Spleen (tissue), 13 donors: ENCODE results near the gene SCUBE1. TPM values are rescaled to one million over a fixed set of nuclear protein-coding genes. Genes with fewer than 3 reads are reported as not detected.
A peak's percentile ranks its signal among the peaks of the same experiment; 100 is the strongest.

Source experiments
- DNase-seq: peaks from one replicate; pipeline ENCODE4 v3.0.0-alpha.2; 2020
- H3K27ac ChIP-seq, 8 donors: fragments of 200-600 bp; sonication (generic) in 7 of 8; 1 replicate in 4 of 8; 2 replicates in 4 of 8; pipeline versions ENCODE4 v1.5.0 to v1.8.0; 2016 to 2021; ENCODE audit warnings: inconsistent platforms in 4 of 8, mild to moderate bottlenecking in 4 of 8, moderate library complexity in 1 of 8
- H3K27me3 ChIP-seq, 7 donors: fragments of 200-600 bp; sonication (generic) in 6 of 7; replicated peaks in 1 of 7; 1 replicate in 4 of 7; 2 replicates in 3 of 7; pipeline versions ENCODE4 v1.5.0 to v1.8.0; 2016 to 2021; ENCODE audit warnings: inconsistent platforms in 3 of 7, mild to moderate bottlenecking in 1 of 7
- H3K36me3 ChIP-seq, 6 donors: fragments of 200-600 bp; sonication (generic) in 5 of 6; 1 replicate in 4 of 6; 2 replicates in 2 of 6; pipeline versions ENCODE4 v1.5.0 to v1.8.0; 2016 to 2021; ENCODE audit warnings: inconsistent platforms in 2 of 6
- H3K4me1 ChIP-seq, 6 donors: fragments of 200-600 bp; sonication (generic) in 5 of 6; 1 replicate in 3 of 6; 2 replicates in 3 of 6; pipeline versions ENCODE4 v1.5.0 to v1.8.0; 2016 to 2021; ENCODE audit warnings: inconsistent platforms in 3 of 6
- H3K4me3 ChIP-seq, 8 donors: fragments of 200-600 bp; sonication (generic) in 7 of 8; 1 replicate in 4 of 8; 2 replicates in 4 of 8; pipeline versions ENCODE4 v1.5.0 to v1.8.0; 2016 to 2021; ENCODE audit warnings: inconsistent platforms in 4 of 8, mild to moderate bottlenecking in 4 of 8, moderate library complexity in 2 of 8
- H3K9me3 ChIP-seq, 8 donors: fragments of 200-600 bp; sonication (generic) in 7 of 8; 1 replicate in 4 of 8; 2 replicates in 4 of 8; pipeline versions ENCODE4 v1.5.0 to v1.8.0; 2016 to 2021; ENCODE audit warnings: inconsistent platforms in 4 of 8
- POLR2A ChIP-seq, 3 donors: fragments of 450-650 bp; IDR thresholded peaks; one replicate each; pipeline ENCODE4 v1.5.1; 2017; ENCODE audit warnings: antibody characterized with exemption in 3 of 3, mild to moderate bottlenecking in 1 of 3
- POLR2AphosphoS5 ChIP-seq, 3 donors: sonication (generic); formaldehyde crosslinking; IDR thresholded peaks; one replicate each; pipeline ENCODE4 v1.5.1; 2017; ENCODE audit warnings: antibody characterized with exemption in 3 of 3
- WGBS, 5 donors: extraction: QIAGEN DNeasy Blood & Tissue Kit in 3 of 5; methylation state at CpG; one replicate each; pipeline versions ENCODE4 v1.1.5 to v1.1.7; 2013 to 2018; 5-methylcytosine and 5-hydroxymethylcytosine counted together
- intact Hi-C: fragments of 100-400 bp; cut with DNase I; formaldehyde crosslinking; loops from one replicate; pipeline ENCODE4 v1.15.0; 2023; ENCODE audit warnings: low total_unique reads
- long read RNA-seq, 2 donors: transcript quantifications; one replicate each; lab custom pipeline, GENCODE V29; 2026
- polyA plus RNA-seq, 3 donors: library from polyadenylated mRNA; stranded (reverse); fragments of 200-250 nt; gene quantifications; one replicate each; pipeline ENCODE4 v1.2.1, GENCODE V29; 2013
- total RNA-seq, 7 donors: library from RNA; depleted of rRNA in 3 of 7; stranded (reverse); fragments of >200 nt in 3 of 7; fragmentation: NEBNext Ultra II Directional in 4 of 7; extraction: Animal tissue kit (Norgen Biotek cat#: 25700) in 4 of 7; gene quantifications; one replicate each; pipeline versions ENCODE4 v1.1.0 to v1.2.1, GENCODE V29; 2016 to 2021
- TF ChIP-seq, protein P1 (sequence below), 11 experiments: fragments of 200-600 bp in 7 of 11; fragments of 450-650 bp in 4 of 11; sonication (generic) in 4 of 11; IDR thresholded peaks in 8 of 11; conservative IDR thresholded peaks in 3 of 11; 1 replicate in 7 of 11; 2 replicates in 4 of 11; pipeline versions ENCODE4 v1.4.0 to v1.8.0; 2016 to 2021; ENCODE audit warnings: antibody characterized with exemption in 11 of 11, inconsistent platforms in 4 of 11, mild to moderate bottlenecking in 1 of 11
- donor health status: healthy with polysubstance abuse.
- donor health status: DM: no; HTN: no; CAD: no; lungs with moderate emphysema.
- donor health status: DM: no; HTN: no; CAD: no.
- donor health status: Bipolar disorder and iron deficiency.
- donor health status: healthy.
- donor health status: DM: no; HTN: no; CAD: no.
- donor health status: DM: yes; HTN: yes; CAD: no.

Gene SCUBE1
- total RNA-seq, result 10 to 100 TPM; 12.5 to 43.5 (median 20.3) TPM
- polyA plus RNA-seq, result 1 to 10 TPM in 2 of 3 donors, under 1 TPM in 1; 0.46 to 3.0 (median 2.0) TPM
- long read RNA-seq, donor 1, result 0 reads
- long read RNA-seq, donor 2, result 0 reads

DNA sequence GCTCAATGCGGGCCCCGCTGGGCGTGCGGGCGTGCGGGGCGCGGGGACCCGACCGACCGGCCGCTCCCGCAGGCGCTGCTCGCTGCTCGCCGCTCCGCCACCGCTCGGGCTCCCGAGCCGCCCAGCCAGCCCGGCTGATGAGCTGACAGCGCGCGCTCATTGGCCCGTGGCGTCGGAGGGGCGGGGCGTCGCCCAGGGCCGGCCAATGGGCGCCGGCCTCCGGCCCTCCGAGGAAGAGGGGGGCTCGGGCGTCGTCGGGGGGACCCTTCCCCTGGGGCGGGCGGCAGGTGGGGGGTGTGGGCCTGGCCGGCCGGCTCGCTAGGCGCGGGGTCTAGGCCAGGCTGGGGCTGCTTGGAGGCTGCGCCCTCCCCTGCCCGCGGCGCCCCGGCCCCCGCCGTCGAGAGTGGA lies at the start of gene SCUBE1:
SCUBE1 (minus strand) TSS at position 111 of the 408 bp plus-strand sequence. CDS start 111 bp downstream, outside the sequence.
- Histone ChIP-seq H3K27me3 (peaks cover 0 to 92% (median 37%) of the 10 kb centered on the region in 7 donors), H3K27ac (peak within 1 kb of the TSS in 2 of 8 donors; percentile 40 to 47), H3K4me3 (peak within 1 kb of the TSS; percentile 12 to 70 (median 36)), H3K4me1 (peaks cover 0 to 47% (median 31%) of the 10 kb centered on the region in 6 donors), H3K36me3 (no peaks in the 10 kb centered on the region), H3K9me3 (no peaks in the 10 kb centered on the region)
- 2 to 4% (median 3%) methylated on average over 13 to 56 of the region's 56 CpGs; no CpG with 5 or more reads in 1 of the 5 donors for WGBS, 5 donors
- TF ChIP-seq POLR2AphosphoS5 (IDR thresholded peaks at IDR 0.05), result peak in 2 of 3 donors; percentile 13 to 18
- TF ChIP-seq, protein P1, sequence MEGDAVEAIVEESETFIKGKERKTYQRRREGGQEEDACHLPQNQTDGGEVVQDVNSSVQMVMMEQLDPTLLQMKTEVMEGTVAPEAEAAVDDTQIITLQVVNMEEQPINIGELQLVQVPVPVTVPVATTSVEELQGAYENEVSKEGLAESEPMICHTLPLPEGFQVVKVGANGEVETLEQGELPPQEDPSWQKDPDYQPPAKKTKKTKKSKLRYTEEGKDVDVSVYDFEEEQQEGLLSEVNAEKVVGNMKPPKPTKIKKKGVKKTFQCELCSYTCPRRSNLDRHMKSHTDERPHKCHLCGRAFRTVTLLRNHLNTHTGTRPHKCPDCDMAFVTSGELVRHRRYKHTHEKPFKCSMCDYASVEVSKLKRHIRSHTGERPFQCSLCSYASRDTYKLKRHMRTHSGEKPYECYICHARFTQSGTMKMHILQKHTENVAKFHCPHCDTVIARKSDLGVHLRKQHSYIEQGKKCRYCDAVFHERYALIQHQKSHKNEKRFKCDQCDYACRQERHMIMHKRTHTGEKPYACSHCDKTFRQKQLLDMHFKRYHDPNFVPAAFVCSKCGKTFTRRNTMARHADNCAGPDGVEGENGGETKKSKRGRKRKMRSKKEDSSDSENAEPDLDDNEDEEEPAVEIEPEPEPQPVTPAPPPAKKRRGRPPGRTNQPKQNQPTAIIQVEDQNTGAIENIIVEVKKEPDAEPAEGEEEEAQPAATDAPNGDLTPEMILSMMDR (IDR thresholded peaks at IDR 0.05 in 8 of 11, conservative IDR thresholded peaks at IDR 0.05 in 3 of 11), result peak in 1 of 11 experiments; percentile 8
- no peak for TF ChIP-seq POLR2A (IDR thresholded peaks at IDR 0.05)
- intact Hi-C loops, result no loop called here
- DNase-seq, result peak; percentile 82

DNA sequence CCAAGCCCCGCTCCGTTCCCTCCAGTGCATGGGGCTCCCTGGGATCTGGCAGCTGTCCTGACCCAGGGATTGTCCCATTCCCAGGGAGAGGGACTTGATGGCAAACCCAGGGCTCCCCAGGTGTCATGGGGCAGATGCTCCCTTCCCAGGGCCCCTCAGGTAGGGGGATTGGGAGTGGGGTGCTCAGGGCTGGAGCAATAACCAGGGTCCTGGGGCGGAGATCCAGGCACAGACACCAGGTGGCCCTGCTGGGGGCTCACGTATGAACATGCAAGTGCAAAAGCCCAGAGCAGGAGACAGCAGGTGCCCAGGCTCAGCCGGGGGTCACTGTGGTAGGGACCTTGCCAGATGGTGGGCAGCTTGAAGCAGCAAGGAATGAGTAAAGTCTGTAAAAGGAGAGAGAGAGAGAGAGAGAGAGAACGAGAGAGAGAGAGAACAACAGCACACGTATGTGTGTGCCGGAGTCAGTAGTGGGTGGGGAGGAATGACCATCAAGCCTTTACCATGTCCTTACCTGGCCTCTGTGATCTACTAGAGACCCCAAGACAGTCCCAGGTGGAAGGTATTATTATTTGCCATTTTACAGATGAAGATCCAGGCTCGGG lies 49.3 kb upstream of the SCUBE1 start:
- Histone ChIP-seq H3K27ac (no peak overlapping the region), H3K36me3 (no peaks in the 10 kb centered on the region), H3K4me1 (peaks cover 0 to 13% (median 5%) of the 10 kb centered on the region in 6 donors), H3K4me3 (no peak overlapping the region), H3K27me3 (peaks cover 0 to 29% (median 7%) of the 10 kb centered on the region in 7 donors), H3K9me3 (no peaks in the 10 kb centered on the region)
- WGBS, 5 donors, result 82 to 95% (median 87%) methylated on average over 9 of the region's 9 CpGs
- DNase-seq, result no peak
- intact Hi-C loops, result loop anchor here (10.0 kb wide), 1 partner anchor 492 kb away; no protein-coding TSS in a partner anchor
- TF ChIP-seq POLR2A (IDR thresholded peaks at IDR 0.05) (no peak), POLR2AphosphoS5 (IDR thresholded peaks at IDR 0.05) (no peak)
- TF ChIP-seq, protein P1 (IDR thresholded peaks at IDR 0.05 in 8 of 11, conservative IDR thresholded peaks at IDR 0.05 in 3 of 11), result no peak

DNA sequence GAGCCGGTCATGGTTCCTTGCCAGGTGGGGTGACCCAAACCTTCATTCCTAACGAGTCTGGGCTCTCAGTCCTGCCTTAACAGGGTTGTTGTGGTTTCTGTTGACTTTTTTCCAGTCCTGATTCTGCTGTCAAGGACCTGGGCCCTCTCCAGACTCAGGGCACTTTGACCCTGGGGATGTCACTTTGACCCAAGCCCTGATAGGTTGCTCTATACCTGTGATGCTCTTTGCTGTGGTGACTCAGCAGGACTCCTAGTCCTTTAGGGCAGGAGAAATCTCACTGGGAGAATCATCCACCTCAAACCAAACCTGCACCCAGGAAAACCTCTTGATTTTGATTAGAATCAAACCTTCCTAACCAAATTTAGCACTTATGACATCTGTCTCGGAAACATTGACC lies 48.1 kb upstream of the SCUBE1 start:
- TF ChIP-seq, protein P1 (IDR thresholded peaks at IDR 0.05 in 8 of 11, conservative IDR thresholded peaks at IDR 0.05 in 3 of 11), result no peak
- TF ChIP-seq POLR2A (IDR thresholded peaks at IDR 0.05) (no peak), POLR2AphosphoS5 (IDR thresholded peaks at IDR 0.05) (no peak)
- WGBS, 5 donors, result 64 to 83% (median 74%) methylated on average over 3 of the region's 3 CpGs
- no peak overlapping the region for H3K4me3 ChIP-seq
- DNase-seq, result no peak
- H3K4me1 ChIP-seq, result peaks cover 0 to 8% (median 5%) of the 10 kb centered on the region in 6 donors
- peaks cover 0 to 29% (median 13%) of the 10 kb centered on the region in 7 donors for H3K27me3 ChIP-seq
- intact Hi-C loops, result loop anchor here (10.0 kb wide), 1 partner anchor 493 kb away; no protein-coding TSS in a partner anchor
- H3K36me3 ChIP-seq, result no peaks in the 10 kb centered on the region
- H3K27ac ChIP-seq, result no peak overlapping the region
- no peaks in the 10 kb centered on the region for H3K9me3 ChIP-seq

DNA sequence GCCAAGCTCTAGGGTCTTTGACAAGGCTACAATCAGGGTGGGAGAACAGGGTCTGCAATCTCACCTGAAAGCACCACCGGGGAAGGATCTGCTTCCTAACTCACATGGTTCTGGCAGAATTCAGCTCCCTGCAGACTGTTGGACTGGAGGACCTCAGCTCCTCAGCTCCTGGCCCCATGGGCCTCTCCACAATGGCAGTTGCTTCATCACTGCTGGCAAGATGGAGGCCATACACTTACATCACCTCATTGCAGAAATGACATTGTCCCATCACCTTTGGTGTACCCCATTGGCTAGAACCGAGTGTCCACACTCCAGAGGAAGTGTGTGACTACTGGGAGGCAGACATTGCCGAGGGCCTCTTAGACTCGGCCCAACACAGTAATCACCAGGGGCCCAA lies 47.7 kb upstream of the SCUBE1 start:
- TF ChIP-seq, protein P1 (IDR thresholded peaks at IDR 0.05 in 8 of 11, conservative IDR thresholded peaks at IDR 0.05 in 3 of 11), result no peak
- TF ChIP-seq POLR2A (IDR thresholded peaks at IDR 0.05), result no peak
- TF ChIP-seq POLR2AphosphoS5 (IDR thresholded peaks at IDR 0.05), result no peak
- DNase-seq, result no peak
- no peaks in the 10 kb centered on the region for H3K9me3 ChIP-seq
- H3K36me3 ChIP-seq, result no peaks in the 10 kb centered on the region
- 61 to 74% (median 71%) methylated on average over 4 of the region's 4 CpGs for WGBS, 5 donors
- H3K4me1 ChIP-seq, result peaks cover 0 to 9% (median 7%) of the 10 kb centered on the region in 6 donors
- H3K4me3 ChIP-seq, result no peak overlapping the region
- H3K27me3 ChIP-seq, result peaks cover 0 to 31% (median 13%) of the 10 kb centered on the region in 7 donors
- intact Hi-C loops, result loop anchor here (10.0 kb wide), 1 partner anchor 494 kb away; no protein-coding TSS in a partner anchor
- no peak overlapping the region for H3K27ac ChIP-seq
